ENCODE measurements around the gene CNMD. TPM values are rescaled to one million over a fixed set of nuclear protein-coding genes. Genes with fewer than 3 reads are reported as not detected.

CNMD gene
- total RNA-seq, 1 experiment from 2014 or later, result not detected

DNA sequence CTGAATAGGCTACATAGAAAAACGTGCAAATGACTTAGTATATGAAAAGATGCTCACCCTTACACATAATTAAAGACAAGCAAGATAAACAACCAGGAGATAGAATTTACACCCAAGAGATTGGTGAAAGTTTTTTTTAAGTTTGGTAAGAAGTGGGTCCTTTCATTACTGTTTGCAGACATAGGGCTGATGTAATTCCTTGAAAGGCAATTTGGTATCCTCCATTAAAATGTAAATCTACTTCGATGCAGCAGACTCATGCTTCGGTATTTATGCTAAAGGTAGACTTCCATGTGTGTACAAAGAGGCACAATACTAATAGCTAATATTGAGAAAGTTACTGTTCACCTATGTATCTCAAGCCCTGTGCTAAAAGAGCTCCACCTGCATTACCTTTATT lies 33.5 kb downstream of the CNMD start:
- H3K9me3 Mint-ChIP-seq (ENCODE audit: low read depth, unreplicated experiment), result no peaks in the 10 kb centered on the region
- no peak overlapping the region for H3K4me3 Mint-ChIP-seq (ENCODE audit: low read depth, unreplicated experiment)
- BruUV-seq (replicated peaks), result no TSS peak
- no peak for TF ChIP-seq CTCF (IDR thresholded peaks at IDR 0.05; ENCODE audit: unreplicated experiment)
- no peaks in the 10 kb centered on the region for H3K4me1 Mint-ChIP-seq (ENCODE audit: low read depth, unreplicated experiment)
- no peak for DNase-seq
- CTCF ChIA-PET, result no interaction called here
- H3K36me3 Mint-ChIP-seq (ENCODE audit: insufficient read depth, unreplicated experiment), result no peaks in the 10 kb centered on the region
- intact Hi-C loops (cut with micrococcal nuclease; ENCODE audit: unreplicated experiment), result loop anchor here (10.0 kb wide), 1 partner anchor 259 kb away; no protein-coding TSS in a partner anchor
- H3K27ac Mint-ChIP-seq (ENCODE audit: unreplicated experiment), result no peak overlapping the region
- no peaks in the 10 kb centered on the region for H3K27me3 Mint-ChIP-seq (ENCODE audit: unreplicated experiment)

- H3K27ac Mint-ChIP-seq (ENCODE audit: unreplicated experiment), result no peak overlapping the region
- H3K36me3 Mint-ChIP-seq (ENCODE audit: insufficient read depth, unreplicated experiment), result no peaks in the 10 kb centered on the region
- DNase-seq, result no peak
- no peaks in the 10 kb centered on the region for H3K9me3 Mint-ChIP-seq (ENCODE audit: low read depth, unreplicated experiment)
- CTCF ChIA-PET, result no interaction called here
- H3K4me1 Mint-ChIP-seq (ENCODE audit: low read depth, unreplicated experiment), result no peaks in the 10 kb centered on the region
- H3K27me3 Mint-ChIP-seq (ENCODE audit: unreplicated experiment), result no peaks in the 10 kb centered on the region
- no peak for TF ChIP-seq CTCF (IDR thresholded peaks at IDR 0.05; ENCODE audit: unreplicated experiment)
- no peak overlapping the region for H3K4me3 Mint-ChIP-seq (ENCODE audit: low read depth, unreplicated experiment)
- intact Hi-C loops (cut with micrococcal nuclease; ENCODE audit: unreplicated experiment), result loop anchor here (10.0 kb wide), 1 partner anchor 261 kb away; no protein-coding TSS in a partner anchor
- no TSS peak for BruUV-seq (replicated peaks)
These were observed 36.1 kb downstream of the CNMD start for GRCh38 chr13:52703482-52703881.

DNA sequence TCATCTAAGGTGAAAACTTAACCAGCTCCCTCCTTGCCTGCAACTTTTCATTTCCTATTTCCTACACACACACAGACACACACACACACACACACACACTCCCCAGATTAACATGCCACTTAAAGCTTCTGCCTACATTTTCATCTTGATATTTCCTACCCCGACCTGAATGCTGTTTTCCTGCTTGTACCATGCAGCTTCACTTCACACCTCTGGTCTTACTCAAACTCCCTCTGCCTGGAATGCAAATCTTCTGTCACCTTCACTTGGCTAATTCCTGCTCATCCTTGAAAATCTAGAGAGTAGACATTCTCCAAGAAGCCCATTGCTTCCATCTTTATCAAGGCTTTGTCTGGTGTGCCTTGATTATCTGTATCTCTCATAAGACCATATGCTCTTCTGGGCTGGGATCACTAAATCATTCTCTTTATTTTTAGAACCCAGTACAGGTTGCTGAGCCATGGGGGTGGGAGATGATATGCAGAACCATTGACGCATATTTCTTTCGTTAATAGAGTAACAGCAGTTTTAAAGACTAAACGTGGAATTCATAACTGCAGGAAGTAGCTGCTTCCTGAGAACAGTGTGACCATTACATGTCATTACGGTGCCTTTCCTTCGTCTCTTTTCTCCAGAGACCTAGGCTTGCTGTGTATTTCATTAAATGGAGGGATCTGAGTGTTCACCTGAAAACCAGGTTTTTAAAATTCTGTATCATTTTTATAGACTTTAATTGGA lies 37.7 kb downstream of the CNMD start:
- CTCF ChIA-PET, result no interaction called here
- Mint-ChIP-seq H3K4me3 (ENCODE audit: low read depth, unreplicated experiment) (no peak overlapping the region), H3K36me3 (ENCODE audit: insufficient read depth, unreplicated experiment) (no peaks in the 10 kb centered on the region), H3K27ac (ENCODE audit: unreplicated experiment) (no peak overlapping the region), H3K4me1 (ENCODE audit: low read depth, unreplicated experiment) (no peaks in the 10 kb centered on the region), H3K27me3 (ENCODE audit: unreplicated experiment) (no peaks in the 10 kb centered on the region), H3K9me3 (ENCODE audit: low read depth, unreplicated experiment) (no peaks in the 10 kb centered on the region)
- BruUV-seq (replicated peaks), result no TSS peak
- DNase-seq, result no peak
- TF ChIP-seq CTCF (IDR thresholded peaks at IDR 0.05; ENCODE audit: unreplicated experiment), result no peak
- intact Hi-C loops (cut with micrococcal nuclease; ENCODE audit: unreplicated experiment), result loop anchor here (10.0 kb wide), 1 partner anchor 263 kb away; no protein-coding TSS in a partner anchor

- no peak for TF ChIP-seq CTCF (IDR thresholded peaks at IDR 0.05; ENCODE audit: unreplicated experiment)
- Mint-ChIP-seq H3K9me3 (ENCODE audit: low read depth, unreplicated experiment) (no peaks in the 10 kb centered on the region), H3K27me3 (ENCODE audit: unreplicated experiment) (no peaks in the 10 kb centered on the region), H3K4me3 (ENCODE audit: low read depth, unreplicated experiment) (no peak overlapping the region), H3K4me1 (ENCODE audit: low read depth, unreplicated experiment) (no peaks in the 10 kb centered on the region), H3K36me3 (ENCODE audit: insufficient read depth, unreplicated experiment) (no peaks in the 10 kb centered on the region), H3K27ac (ENCODE audit: unreplicated experiment) (no peak overlapping the region)
- no peak for DNase-seq
- intact Hi-C loops (cut with micrococcal nuclease; ENCODE audit: unreplicated experiment), result no loop called here
- CTCF ChIA-PET, result no interaction called here
- no TSS peak for BruUV-seq (replicated peaks)
These were observed 43.1 kb downstream of the CNMD start for GRCh38 chr13:52696566-52696965.

All from Calu3 (cell line).